NCI-H1048 (cell line): ENCODE data around the gene C2CD3.

Source experiments
- DNase-seq: peaks from one replicate; lab custom pipeline; 2025; lab: John Stamatoyannopoulos, UW

The C2CD3 gene

GRCh38 chr11:73978576-73979086, 192.2 kb downstream of the C2CD3 start:
- DNase-seq, result no peak

GRCh38 chr11:73977856-73978519, 192.8 kb downstream of the C2CD3 start:
- DNase-seq, result no peak

- no peak for DNase-seq
Observed at GRCh38 chr11:73976451-73977151, 194.2 kb downstream of the C2CD3 start.

- no peak for DNase-seq
Observed at GRCh38 chr11:73975479-73975757, 195.4 kb downstream of the C2CD3 start.

GRCh38 chr11:73974604-73975478, 196.0 kb downstream of the C2CD3 start:
- DNase-seq, result no peak

GRCh38 chr11:73972620-73973449, 198.0 kb downstream of the C2CD3 start:
- DNase-seq, result no peak

GRCh38 chr11:73972187-73972586, 198.6 kb downstream of the C2CD3 start:
- no peak for DNase-seq

GRCh38 chr11:73971175-73971719, 199.6 kb downstream of the C2CD3 start:
- no peak for DNase-seq

GRCh38 chr11:73969991-73970800, 200.6 kb downstream of the C2CD3 start:
- no peak for DNase-seq

- no peak for DNase-seq
Observed at GRCh38 chr11:73969091-73969490, 201.7 kb downstream of the C2CD3 start.

- no peak for DNase-seq
Observed at GRCh38 chr11:73968356-73968966, 202.3 kb downstream of the C2CD3 start.

GRCh38 chr11:73965764-73966121, 205.1 kb downstream of the C2CD3 start:
- no peak for DNase-seq

GRCh38 chr11:73965076-73965763, 205.6 kb downstream of the C2CD3 start:
- DNase-seq, result no peak

- no peak for DNase-seq
Observed at GRCh38 chr11:73963861-73964260, 206.9 kb downstream of the C2CD3 start.
